Stimulated activated CD8-positive, alpha-beta memory T cell treated with anti-CD3 and anti-CD28 coated beads, Interleukin-15, amount 100 ng/mL, for 24 hours (primary cell): ENCODE results near the gene BRD4.

ENCODE experiments used
- DNase-seq: peaks from one replicate; pipeline ENCODE4 v3.0.0-alpha.2; 2020; ENCODE audit warnings: low read depth

BRD4 gene

GRCh38 chr19:15289673-15290072, 42.7 kb downstream of the BRD4 start:
- no peak for DNase-seq

DNA sequence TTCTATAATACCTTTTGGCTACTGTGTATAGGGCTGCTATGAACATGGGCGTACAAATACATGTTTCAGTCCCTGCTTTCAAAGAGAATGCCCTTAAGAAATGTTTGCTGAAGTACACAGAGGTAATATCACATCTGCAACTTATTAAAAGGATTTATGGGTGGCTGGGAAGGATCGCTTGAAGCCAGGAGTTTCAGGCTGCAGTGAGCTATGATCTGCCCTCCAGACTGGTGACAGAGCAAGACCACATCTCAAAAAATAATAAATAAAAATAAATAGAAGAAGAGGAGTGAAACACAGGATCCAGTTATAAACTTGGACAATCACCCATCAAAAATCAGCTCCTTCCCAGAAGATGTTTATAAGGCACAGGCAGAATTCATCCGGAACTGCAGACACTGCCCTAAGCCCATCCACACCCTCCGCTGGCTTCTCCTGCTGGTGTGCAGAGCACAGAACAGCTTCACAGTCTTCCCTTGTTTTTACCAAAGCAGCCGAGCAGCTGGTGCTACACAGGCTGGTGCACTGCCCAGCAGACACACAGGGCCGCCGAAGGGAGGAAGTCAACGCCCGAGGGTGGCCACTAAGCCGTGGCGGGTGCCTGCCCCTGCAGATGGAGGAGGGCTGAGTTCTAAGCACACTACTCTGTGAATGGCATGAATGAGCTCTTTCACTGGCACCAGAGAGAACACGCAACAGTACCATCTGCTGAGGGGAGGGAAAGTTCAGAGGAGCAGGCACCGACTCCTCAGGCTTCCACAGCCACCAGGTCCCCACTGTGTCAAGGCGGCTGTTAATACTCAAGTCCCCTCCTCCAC, 44.0 kb downstream of the BRD4 start:
- no peak for DNase-seq

DNA sequence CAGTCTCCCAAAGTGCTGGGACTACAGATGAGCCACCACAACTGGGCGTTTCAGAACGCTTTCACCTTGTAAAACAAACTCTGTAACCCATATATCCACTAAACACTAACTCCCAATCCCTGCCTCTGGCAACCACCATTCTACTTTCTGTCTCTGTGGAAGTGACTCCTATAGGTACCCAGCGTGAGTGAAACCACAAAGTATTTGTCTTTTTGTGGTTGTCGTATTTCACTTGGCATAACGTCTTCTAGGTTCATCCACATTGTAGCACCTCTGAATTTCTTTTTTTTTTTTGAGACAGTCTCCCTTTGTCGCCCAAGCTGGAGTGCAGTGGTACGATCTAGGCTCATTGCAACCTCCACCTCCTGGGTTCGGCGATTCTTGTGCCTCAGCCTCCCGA, 44.8 kb downstream of the BRD4 start:
- DNase-seq = no peak

DNA sequence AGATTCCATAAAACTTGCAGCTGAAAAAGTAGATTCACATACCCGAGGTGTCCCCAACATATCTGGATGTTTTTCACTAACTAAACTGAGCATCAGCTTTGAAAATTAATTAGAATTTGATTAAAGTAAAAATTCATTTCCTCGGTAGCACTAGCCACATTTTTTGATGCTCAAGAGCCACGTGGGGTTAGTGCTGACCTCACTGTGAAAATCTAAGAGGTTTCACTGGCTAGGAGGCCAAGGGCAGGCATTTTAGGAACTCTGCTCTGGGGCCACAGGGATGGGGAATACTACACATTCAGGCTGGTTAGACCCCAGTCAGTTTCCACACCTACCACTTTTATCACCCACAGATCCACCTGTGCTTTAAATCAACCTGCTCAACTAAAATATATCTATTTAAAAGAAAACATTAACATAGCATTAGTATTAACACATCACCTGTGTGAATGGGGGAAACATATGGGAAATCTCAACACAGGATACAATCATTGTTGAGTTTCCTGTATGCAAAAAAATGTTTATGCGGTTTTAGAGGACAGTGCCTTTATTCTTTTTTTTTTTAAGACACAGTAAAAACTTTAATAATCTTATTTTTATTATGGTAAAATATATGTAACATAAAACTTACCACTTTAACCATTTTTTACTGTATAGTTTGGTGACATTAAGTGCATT, 45.5 kb downstream of the BRD4 start:
- DNase-seq = no peak

GRCh38 chr19:15285896-15286591, 46.3 kb downstream of the BRD4 start:
- DNase-seq = no peak

DNA sequence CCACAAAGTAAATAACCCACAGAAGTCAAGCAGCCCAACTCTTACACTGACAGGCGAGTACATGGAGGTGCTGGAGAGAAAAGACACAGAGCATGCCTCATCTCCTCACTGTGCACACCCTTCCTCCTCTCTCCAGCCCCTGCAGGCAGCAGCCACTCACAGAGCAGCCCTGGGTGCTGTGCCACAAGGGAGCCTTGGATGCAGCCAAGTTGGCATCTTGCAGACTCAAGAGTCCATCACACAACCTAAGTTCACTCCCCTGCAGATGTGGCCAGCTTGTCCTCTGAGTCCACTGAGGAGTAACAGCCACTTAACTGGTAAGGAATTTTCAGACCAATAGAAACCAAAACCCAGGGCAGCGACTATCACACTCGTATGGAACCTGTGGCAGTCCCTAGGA, 47.4 kb downstream of the BRD4 start:
- DNase-seq = no peak

GRCh38 chr19:15284091-15284490, 48.2 kb downstream of the BRD4 start:
- DNase-seq = no peak

DNA sequence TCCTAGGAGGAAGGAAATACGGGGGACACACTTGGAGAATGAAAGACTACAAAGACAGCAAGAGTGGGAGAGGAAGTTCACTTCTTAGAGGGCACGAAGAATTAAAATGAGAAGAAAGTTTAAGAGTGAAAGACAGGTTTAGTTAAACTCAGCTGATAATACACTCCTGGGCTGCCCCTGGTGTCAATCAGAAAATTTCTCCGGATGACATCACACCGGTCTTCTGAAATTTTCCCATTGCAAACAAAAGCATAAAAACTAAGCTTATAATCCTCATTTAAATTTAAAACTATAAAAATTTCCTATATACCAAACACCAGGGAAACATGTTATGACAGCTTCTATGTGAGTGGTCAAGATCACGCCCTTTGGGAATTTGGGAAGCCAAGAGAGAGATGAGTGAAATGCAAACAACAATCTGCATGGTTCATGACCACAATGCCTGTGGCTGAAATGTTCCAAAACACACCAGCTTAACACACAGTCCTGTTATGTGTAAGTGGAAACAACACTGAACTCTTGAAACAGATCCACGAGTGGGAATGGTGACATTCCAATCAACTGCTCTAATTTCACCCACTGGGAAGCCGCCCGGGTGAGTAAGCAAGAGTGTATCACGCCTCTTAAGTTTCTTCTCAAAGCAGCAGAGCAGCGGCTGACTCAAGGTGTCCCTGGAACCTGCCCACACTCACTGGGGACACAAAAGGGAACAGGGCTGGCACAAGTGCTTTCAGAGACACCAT, 49.0 kb downstream of the BRD4 start:
- DNase-seq = no peak

DNA sequence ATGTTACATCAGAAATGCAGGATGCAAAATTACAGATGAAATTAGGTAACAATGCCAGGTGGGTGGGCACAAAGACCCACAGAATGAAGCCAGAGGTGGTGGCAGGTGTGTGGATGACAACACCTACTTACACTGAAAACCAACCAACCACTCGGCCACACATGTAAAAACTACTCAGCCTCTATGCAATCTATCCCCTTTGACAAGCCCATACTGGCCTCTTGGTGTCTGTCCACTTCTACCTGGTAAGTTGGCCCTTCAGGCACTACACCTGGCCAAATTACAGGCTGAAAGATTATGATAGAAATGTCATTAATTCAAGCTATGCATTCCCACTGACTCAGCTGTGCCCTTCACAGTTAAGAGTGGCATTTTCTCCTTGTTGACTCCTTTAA, 50.0 kb downstream of the BRD4 start:
- DNase-seq = no peak

GRCh38 chr19:15280915-15281683, 51.2 kb downstream of the BRD4 start:
- no peak for DNase-seq

DNA sequence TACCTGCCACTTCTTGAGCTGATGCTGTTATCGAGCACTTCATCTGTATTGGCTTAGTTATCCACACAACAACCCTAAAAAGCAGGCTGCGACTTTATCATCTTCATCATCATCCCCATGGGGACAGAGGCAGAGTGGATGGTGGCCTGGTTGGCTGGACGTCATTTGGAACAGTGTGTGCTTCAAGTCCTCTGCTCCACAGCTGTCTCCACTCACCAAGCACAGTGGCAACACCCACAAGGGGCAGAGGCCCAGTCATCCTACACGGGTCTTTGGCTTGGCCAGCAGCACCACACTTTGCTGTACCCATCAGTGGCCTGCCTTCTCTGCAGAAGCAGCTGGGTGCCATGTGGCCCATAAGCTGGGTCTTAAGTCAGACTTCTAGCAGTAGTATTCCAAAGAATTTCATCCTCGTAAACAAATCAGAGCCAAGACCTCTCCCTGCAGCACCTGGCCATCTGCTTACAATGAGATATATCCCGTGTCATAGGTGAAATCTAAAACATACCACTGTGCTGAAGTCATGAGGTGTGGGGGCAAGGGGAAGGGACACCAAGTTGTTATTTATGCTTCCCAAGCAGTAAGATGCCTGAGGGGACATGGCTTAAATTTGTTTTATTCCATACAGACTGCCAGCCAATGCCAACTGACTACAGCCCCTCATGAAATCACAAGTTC, 52.2 kb downstream of the BRD4 start:
- DNase-seq = no peak

DNA sequence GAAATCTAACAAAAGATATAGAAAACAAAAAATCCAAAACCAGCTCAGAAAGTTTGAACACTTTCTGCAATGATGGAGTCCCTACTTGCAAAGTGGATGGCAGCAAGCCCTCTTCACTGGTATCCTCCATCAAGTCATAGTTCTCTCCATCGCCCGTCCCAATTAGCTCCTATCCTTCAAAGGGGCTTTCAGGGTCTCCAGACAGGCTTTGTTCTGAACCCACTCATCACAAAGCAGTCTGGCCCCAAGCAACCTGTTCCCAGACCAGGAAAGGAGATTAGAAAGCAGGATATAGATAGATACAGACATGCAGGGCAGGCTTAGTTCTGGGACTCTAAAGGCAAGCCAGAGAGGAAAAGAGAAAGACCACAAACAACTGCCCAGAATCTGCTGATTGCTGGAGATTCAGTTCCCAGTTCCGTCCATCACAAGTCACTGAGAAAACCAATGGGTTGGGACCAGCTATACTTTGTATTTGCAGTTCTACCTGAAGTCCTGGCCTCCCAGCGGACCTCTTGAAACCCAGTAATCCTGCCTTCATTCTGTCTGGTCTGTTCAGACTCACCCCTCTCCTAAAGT, 52.9 kb downstream of the BRD4 start:
- DNase-seq = no peak

- no peak for DNase-seq
Observed at GRCh38 chr19:15276620-15277215, 55.6 kb downstream of the BRD4 start.

GRCh38 chr19:15274477-15274876, 57.9 kb downstream of the BRD4 start:
- DNase-seq = no peak

DNA sequence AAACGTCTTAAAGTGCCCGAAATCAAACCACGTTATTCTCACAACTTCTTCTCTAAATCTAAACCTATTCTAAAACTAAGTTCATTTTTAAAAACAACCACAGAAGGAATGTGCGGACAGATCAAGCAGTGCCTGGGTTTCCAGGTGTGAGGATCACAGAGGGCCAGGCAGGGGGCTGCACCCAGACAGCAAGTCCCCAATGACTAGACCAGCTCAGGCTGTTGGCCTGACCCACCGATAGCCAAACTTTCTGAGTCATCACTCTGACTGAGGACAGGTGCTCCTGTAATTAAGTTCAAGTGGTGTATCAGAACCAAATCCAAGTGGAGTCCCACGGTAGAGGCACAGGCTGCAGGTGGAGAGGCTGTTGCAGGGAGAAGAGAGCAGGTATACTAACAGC, 62.5 kb downstream of the BRD4 start:
- DNase-seq = no peak

DNA sequence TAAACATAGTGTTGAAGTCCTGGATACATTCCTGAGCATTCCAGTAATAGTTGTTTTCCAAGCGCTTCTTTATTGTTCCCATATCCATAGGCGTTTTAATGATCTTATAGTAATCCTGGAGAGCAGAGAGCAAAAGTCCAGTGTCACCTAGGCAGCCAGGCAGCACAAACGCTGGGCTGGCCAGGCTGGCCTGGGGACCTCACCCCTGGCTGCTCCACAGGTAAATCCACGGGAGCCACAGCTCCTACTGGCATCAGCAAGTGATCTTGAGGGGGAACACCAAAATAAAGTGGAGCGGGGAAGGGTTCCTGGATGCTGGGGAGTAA, 63.4 kb downstream of the BRD4 start:
- DNase-seq = no peak

DNA sequence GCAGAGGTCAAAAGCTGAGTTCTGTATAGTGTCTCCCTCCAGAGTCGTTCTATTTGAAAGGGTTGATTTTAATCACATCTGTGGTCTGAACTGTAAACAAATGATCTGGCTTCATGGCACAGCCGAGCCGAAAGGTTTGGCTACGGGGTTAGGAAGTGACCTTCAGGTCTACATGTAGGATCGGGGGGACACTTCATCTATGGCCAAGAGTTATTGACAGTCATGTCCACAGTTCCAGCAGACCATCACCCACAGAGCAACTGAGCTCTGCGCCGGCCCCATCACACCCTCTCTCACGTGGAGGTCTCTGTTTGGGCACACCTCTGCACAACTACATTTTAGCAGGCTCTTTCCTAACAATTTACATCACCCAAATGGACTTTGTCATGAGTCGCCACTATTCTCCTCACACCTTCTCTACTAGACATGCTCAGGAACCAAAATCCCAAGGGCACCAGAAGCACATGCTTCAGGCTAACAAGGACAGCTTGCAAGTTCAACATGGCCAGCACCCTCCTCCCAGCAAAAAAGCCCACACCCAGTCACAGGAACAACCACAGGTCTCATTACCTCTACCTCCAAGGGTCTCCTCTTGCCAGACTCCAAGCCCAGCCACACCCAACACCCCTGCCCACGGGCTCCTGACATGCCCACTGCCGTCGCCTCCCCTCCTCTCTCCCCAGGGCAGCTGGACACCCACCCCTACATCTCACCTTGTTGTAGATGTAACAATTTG, 64.0 kb downstream of the BRD4 start:
- no peak for DNase-seq

DNA sequence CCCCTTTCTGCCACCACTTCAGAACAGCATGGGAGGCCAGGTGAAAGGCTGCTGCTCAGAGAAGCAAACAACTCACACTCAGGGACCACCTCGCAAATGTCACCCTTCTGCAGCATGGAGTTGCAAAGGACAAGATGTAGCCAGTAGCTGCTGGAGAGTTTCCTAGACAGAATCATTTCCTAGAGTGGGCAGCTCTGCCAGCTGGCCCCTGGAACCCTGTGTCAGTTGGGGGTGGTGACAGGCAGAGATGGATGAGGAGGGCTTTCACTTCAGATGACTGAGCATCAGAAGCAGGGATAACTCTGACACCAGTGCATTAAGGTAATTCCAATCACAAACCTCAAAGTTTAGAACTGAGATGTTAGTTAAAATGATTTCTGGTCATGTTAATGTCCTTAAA, 65.7 kb downstream of the BRD4 start:
- no peak for DNase-seq

GRCh38 chr19:15265850-15266248, 66.5 kb downstream of the BRD4 start:
- no peak for DNase-seq
